Measurements from ENCODE around the gene SLC25A42.

The SLC25A42 gene

GRCh38 chr19:19120308-19121231, 56.8 kb downstream of the SLC25A42 start:
- no peak for TF ChIP-seq CTCF (IDR thresholded peaks at IDR 0.05)
- H3K4me1 ChIP-seq = no peaks in the 10 kb centered on the region
- H3K4me2 ChIP-seq (ENCODE audit: low read length) = no peak overlapping the region
- H3K9me3 ChIP-seq (ENCODE audit: control insufficient read depth, low read length) = no peaks in the 10 kb centered on the region
- H3K9ac ChIP-seq = no peak overlapping the region
- no peak overlapping the region for H2AFZ ChIP-seq
- H3K27ac ChIP-seq = no peak overlapping the region
- H3K79me2 ChIP-seq = no peaks in the 10 kb centered on the region
- no peaks in the 10 kb centered on the region for H3K36me3 ChIP-seq (ENCODE audit: control insufficient read depth, insufficient read depth, low read length)
- H3K4me3 ChIP-seq (ENCODE audit: low read depth, low read length) = no peak overlapping the region
- H3K27me3 ChIP-seq (ENCODE audit: control insufficient read depth, insufficient read depth, low read length) = no peaks in the 10 kb centered on the region

- H3K9me3 ChIP-seq (ENCODE audit: control insufficient read depth, low read length) = no peaks in the 10 kb centered on the region
- no peaks in the 10 kb centered on the region for H3K79me2 ChIP-seq
- H3K4me1 ChIP-seq = no peaks in the 10 kb centered on the region
- H3K27me3 ChIP-seq (ENCODE audit: control insufficient read depth, insufficient read depth, low read length) = no peaks in the 10 kb centered on the region
- H3K9ac ChIP-seq = no peak overlapping the region
- no peak overlapping the region for H3K4me2 ChIP-seq (ENCODE audit: low read length)
- H3K27ac ChIP-seq = no peak overlapping the region
- no peak overlapping the region for H3K4me3 ChIP-seq (ENCODE audit: low read depth, low read length)
- H2AFZ ChIP-seq = no peak overlapping the region
- H3K36me3 ChIP-seq (ENCODE audit: control insufficient read depth, insufficient read depth, low read length) = no peaks in the 10 kb centered on the region
- TF ChIP-seq CTCF (IDR thresholded peaks at IDR 0.05) = no peak
Observed at GRCh38 chr19:19121371-19121770, 57.6 kb downstream of the SLC25A42 start.

- no peaks in the 10 kb centered on the region for H3K9me3 ChIP-seq (ENCODE audit: control insufficient read depth, low read length)
- no peaks in the 10 kb centered on the region for H3K79me2 ChIP-seq
- H3K36me3 ChIP-seq (ENCODE audit: control insufficient read depth, insufficient read depth, low read length) = no peaks in the 10 kb centered on the region
- H3K4me3 ChIP-seq (ENCODE audit: low read depth, low read length) = no peak overlapping the region
- no peak overlapping the region for H3K27ac ChIP-seq
- no peak for TF ChIP-seq CTCF (IDR thresholded peaks at IDR 0.05)
- H3K4me1 ChIP-seq = no peaks in the 10 kb centered on the region
- no peak overlapping the region for H3K4me2 ChIP-seq (ENCODE audit: low read length)
- no peak overlapping the region for H2AFZ ChIP-seq
- no peaks in the 10 kb centered on the region for H3K27me3 ChIP-seq (ENCODE audit: control insufficient read depth, insufficient read depth, low read length)
- H3K9ac ChIP-seq = no peak overlapping the region
Observed at GRCh38 chr19:19122902-19123301, 59.1 kb downstream of the SLC25A42 start.

GRCh38 chr19:19123386-19123785, 59.6 kb downstream of the SLC25A42 start:
- no peak overlapping the region for H3K27ac ChIP-seq
- no peaks in the 10 kb centered on the region for H3K9me3 ChIP-seq (ENCODE audit: control insufficient read depth, low read length)
- H3K4me2 ChIP-seq (ENCODE audit: low read length) = no peak overlapping the region
- no peak overlapping the region for H2AFZ ChIP-seq
- H3K4me1 ChIP-seq = no peaks in the 10 kb centered on the region
- no peaks in the 10 kb centered on the region for H3K79me2 ChIP-seq
- no peak for TF ChIP-seq CTCF (IDR thresholded peaks at IDR 0.05)
- no peaks in the 10 kb centered on the region for H3K27me3 ChIP-seq (ENCODE audit: control insufficient read depth, insufficient read depth, low read length)
- H3K4me3 ChIP-seq (ENCODE audit: low read depth, low read length) = no peak overlapping the region
- H3K9ac ChIP-seq = no peak overlapping the region
- H3K36me3 ChIP-seq (ENCODE audit: control insufficient read depth, insufficient read depth, low read length) = no peaks in the 10 kb centered on the region

GRCh38 chr19:19126102-19126501, 62.3 kb downstream of the SLC25A42 start:
- Histone ChIP-seq H3K27me3 (ENCODE audit: control insufficient read depth, insufficient read depth, low read length) (no peaks in the 10 kb centered on the region), H3K79me2 (no peaks in the 10 kb centered on the region)
- no peak for TF ChIP-seq CTCF (IDR thresholded peaks at IDR 0.05)

More at GRCh38 chr19:19126102-19126501, 62.3 kb downstream of the SLC25A42 start:
- no peak overlapping the region for H3K4me3 ChIP-seq (ENCODE audit: low read depth, low read length)
- H2AFZ ChIP-seq = no peak overlapping the region
- H3K4me2 ChIP-seq (ENCODE audit: low read length) = no peak overlapping the region
- H3K27ac ChIP-seq = no peak overlapping the region
- no peaks in the 10 kb centered on the region for H3K9me3 ChIP-seq (ENCODE audit: control insufficient read depth, low read length)
- H3K36me3 ChIP-seq (ENCODE audit: control insufficient read depth, insufficient read depth, low read length) = no peaks in the 10 kb centered on the region
- H3K9ac ChIP-seq = no peak overlapping the region
- H3K4me1 ChIP-seq = no peaks in the 10 kb centered on the region

All from parathyroid adenoma (tissue), 2 donors.